ENCODE data around the gene STX7. TPM values are rescaled to one million over a fixed set of nuclear protein-coding genes. Genes with fewer than 3 reads are reported as not detected.

The STX7 gene
- total RNA-seq, 4 donors from 2014 or later: 23.7 to 34.1 (median 26.8) TPM

- intact Hi-C loops (cut with DNase I): no loop called here
- Histone ChIP-seq H3K27ac (no peak overlapping the region), H3K27me3 (no peaks in the 10 kb centered on the region), H3K4me3 (no peak overlapping the region), H3K4me1 (no peaks in the 10 kb centered on the region), H3K9me3 (no peaks in the 10 kb centered on the region), H3K36me3 (peaks cover 0 to 100% (median 10%) of the 10 kb centered on the region in 3 donors)
- 71 to 80% methylated on average over 3 of the region's 3 CpGs for WGBS, 2 donors
- TF ChIP-seq POLR2A (IDR thresholded peaks at IDR 0.05) (no peak), CTCF (IDR thresholded peaks at IDR 0.05) (no peak)
- DNase-seq: no peak
These were observed 46.0 kb downstream of the STX7 start for GRCh38 chr6:132466952-132467351.

DNA sequence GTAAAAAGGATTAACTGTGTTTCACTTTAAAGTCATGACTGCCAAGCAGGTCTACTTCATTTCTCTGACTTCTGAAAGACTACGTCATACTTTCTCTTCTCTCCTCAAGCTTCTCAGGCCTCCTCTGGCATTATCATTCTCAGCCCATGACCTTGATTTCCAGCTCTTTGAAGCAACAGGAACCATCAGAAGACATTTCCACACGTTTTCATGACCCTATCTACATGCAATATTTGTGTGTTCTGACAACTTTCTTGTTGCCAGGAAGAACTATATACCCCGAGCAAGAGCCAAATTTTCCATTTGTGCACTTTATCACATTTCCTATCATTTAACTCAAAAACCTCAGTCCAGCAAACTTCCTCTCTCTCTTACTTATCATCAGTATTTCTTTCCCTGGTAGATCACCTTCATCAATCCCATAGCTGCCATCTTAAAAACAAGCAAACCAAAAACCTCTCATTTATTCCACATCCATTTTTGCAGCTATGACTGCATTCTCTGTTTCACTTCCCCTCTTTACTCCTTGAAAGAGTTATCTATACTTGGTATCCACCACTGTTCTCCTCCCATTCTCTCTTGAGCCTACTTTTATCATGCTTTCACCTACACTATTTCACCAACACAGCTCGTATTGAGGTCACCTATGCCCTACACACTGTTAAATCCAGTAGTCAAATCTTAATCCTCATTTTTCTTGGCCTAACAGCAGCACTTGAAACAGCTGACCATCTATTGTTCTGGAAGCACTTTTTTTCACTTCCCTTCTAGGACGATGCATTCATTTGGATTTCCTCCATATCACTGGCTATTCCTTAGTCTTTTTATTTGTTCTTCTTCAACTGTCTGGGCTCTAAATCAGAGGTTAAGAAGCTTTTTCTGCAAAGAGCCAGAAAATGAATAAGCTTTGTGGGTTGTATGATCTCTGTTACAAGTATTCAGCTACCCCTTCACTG, 47.1 kb downstream of the STX7 start:
- TF ChIP-seq CTCF (IDR thresholded peaks at IDR 0.05): no peak
- TF ChIP-seq POLR2A (IDR thresholded peaks at IDR 0.05): no peak
- intact Hi-C loops (cut with DNase I): no loop called here
- H3K4me1 ChIP-seq: no peaks in the 10 kb centered on the region
- H3K4me3 ChIP-seq: no peak overlapping the region
- H3K36me3 ChIP-seq: peaks cover 0 to 100% (median 10%) of the 10 kb centered on the region in 3 donors
- no peaks in the 10 kb centered on the region for H3K9me3 ChIP-seq
- no peaks in the 10 kb centered on the region for H3K27me3 ChIP-seq
- DNase-seq: no peak
- WGBS, 2 donors: 67 to 75% methylated on average over 5 of the region's 5 CpGs
- H3K27ac ChIP-seq: no peak overlapping the region

- TF ChIP-seq POLR2A (IDR thresholded peaks at IDR 0.05) (no peak), CTCF (IDR thresholded peaks at IDR 0.05) (no peak)
- H3K4me3 ChIP-seq: no peak overlapping the region
- DNase-seq: no peak
- H3K36me3 ChIP-seq: peaks cover 0 to 99% (median 7%) of the 10 kb centered on the region in 3 donors
- H3K27ac ChIP-seq: no peak overlapping the region
- H3K4me1 ChIP-seq: no peaks in the 10 kb centered on the region
- 79 to 81% methylated on average over 5 of the region's 5 CpGs for WGBS, 2 donors
- intact Hi-C loops (cut with DNase I): no loop called here
- H3K27me3 ChIP-seq: no peaks in the 10 kb centered on the region
- no peaks in the 10 kb centered on the region for H3K9me3 ChIP-seq
These were observed 48.2 kb downstream of the STX7 start for GRCh38 chr6:132464538-132465256.

DNA sequence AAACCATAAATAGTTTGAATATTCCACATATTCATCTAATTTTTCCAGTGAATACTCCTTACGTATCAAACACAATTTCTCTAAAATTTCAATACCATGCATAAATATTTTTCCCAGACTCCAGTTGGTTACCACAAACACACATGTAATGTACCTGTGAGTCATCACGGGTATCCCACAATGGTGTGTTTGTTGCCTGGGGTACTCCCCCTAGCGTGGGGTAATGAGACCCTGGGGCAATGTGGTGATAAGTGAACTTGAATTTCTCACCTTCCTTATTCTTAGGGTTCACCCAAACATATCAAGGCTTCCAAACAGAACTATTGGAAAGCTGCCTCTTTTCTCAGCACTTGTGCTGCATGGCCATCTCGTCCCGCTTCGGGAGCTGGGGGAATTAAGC, 51.0 kb downstream of the STX7 start:
- Histone ChIP-seq H3K9me3 (no peaks in the 10 kb centered on the region), H3K36me3 (peaks cover 0 to 98% (median 5%) of the 10 kb centered on the region in 3 donors), H3K27ac (no peak overlapping the region), H3K27me3 (no peaks in the 10 kb centered on the region), H3K4me3 (no peak overlapping the region), H3K4me1 (no peaks in the 10 kb centered on the region)
- intact Hi-C loops (cut with DNase I): no loop called here
- WGBS, 2 donors: 90% methylated on average over 6 of the region's 6 CpGs
- TF ChIP-seq CTCF (IDR thresholded peaks at IDR 0.05): no peak
- TF ChIP-seq POLR2A (IDR thresholded peaks at IDR 0.05): no peak
- no peak for DNase-seq

- TF ChIP-seq CTCF (IDR thresholded peaks at IDR 0.05): no peak
- no peak for TF ChIP-seq POLR2A (IDR thresholded peaks at IDR 0.05)
- Histone ChIP-seq H3K36me3 (peaks cover 0 to 98% (median 5%) of the 10 kb centered on the region in 3 donors), H3K4me1 (no peaks in the 10 kb centered on the region), H3K4me3 (no peak overlapping the region), H3K9me3 (no peaks in the 10 kb centered on the region), H3K27ac (no peak overlapping the region), H3K27me3 (no peaks in the 10 kb centered on the region)
- no peak for DNase-seq
- intact Hi-C loops (cut with DNase I): no loop called here
- WGBS, 2 donors: 82 to 83% methylated on average over 3 of the region's 3 CpGs
These were observed 53.3 kb downstream of the STX7 start for GRCh38 chr6:132459605-132459952.

Measured in esophagus squamous epithelium (tissue), 5 donors.